Stimulated activated CD8-positive, alpha-beta memory T cell treated with anti-CD3 and anti-CD28 coated beads, Interleukin-15, amount 100 ng/mL, for 24 hours (primary cell): ENCODE data around the gene RASSF9.

Source experiments
- DNase-seq: peaks from one replicate; pipeline ENCODE4 v3.0.0-alpha.2; 2020; ENCODE audit warnings: low read depth

The RASSF9 gene

DNA sequence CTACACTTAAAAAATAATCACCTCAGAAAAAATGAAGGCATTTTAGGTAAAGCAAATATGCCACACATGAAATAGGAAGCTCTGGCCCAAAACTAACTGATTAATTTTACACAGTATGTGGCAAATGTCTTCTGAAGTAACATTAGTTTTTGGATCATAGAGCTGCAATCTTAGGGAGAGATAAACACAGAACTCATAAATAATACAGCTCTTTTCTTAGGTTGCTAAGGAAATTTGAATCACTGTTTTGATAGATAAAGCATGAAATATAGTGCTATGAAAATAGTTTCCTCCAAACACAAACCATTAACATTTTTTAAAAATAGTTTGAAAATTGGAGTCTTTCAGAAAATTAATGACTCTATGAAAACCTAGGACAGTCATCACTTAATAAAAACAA lies 15.0 kb downstream of the RASSF9 start:
- no peak for DNase-seq

DNA sequence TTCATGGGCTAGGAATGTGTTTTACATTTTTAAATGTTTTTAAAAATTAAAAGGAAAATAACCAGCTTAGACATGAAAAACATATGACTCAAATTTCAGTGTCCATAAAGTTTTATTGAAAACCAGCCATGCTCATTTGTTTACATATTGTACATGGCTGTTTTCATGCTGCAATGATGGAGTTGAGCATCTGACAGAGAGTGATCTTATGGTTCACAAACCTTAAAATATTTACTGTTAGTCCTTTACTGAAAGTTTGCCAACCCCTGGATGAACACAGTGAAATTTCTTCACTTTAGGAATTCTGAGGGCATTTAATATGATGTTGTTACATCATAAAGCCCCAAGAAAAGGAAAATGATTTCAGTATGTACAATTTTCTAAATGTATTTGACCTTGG lies 16.1 kb downstream of the RASSF9 start:
- no peak for DNase-seq

DNA sequence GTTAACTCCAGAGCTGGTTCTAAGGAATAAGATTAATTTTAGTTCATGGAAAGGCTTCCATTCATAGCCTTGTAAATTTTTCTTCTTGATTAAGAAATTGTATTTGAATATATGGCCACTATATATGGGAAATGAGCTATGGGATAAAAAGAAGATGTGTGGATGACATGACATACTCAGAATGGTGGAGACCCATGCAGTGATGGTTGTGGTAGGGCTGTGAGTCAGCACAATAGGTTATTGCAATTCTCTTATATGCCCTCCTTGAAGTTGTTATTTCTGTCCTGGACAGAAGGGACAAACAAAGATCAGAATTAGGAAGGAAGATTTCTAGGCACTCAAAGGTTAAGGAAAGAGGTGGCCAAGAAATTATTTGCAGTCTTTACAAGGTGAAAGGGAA lies 21.5 kb downstream of the RASSF9 start:
- no peak for DNase-seq

DNA sequence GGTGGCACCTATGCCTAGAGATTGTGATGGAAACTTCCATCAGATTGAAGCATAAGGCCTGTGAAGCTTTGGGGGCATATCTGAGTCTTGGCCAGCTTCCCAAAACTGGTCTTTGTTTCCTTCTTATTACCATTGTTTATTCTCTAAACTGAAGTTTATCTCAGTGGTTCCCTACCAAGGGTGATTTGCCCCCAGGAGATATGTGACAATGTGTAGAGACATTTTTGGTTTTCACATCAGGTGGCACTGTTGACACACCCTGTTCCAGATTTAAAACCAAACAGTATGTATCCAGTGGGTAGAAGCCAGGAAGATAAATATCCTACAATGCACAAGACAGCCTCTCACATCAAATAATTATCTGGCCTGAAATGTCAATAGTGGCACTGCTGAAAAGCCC lies 22.1 kb downstream of the RASSF9 start:
- no peak for DNase-seq

DNA sequence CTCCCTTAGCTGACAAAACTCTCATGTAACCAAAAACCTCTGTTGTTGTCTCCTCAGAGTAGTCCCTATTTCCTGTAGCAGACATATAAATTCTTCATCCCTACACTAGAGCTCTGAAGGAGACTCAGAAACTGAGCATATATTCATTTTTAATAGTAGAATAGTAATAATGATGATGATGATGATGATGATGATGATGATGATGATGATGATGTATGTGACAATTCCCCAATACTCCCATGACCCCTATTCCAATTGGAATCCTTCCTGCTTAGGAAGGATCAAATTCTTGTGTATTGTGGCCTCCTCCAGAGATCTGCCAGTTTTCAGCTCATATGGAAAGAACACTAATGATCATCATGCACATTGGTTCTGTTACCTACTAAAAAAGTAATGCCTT lies 26.7 kb downstream of the RASSF9 start:
- no peak for DNase-seq

DNA sequence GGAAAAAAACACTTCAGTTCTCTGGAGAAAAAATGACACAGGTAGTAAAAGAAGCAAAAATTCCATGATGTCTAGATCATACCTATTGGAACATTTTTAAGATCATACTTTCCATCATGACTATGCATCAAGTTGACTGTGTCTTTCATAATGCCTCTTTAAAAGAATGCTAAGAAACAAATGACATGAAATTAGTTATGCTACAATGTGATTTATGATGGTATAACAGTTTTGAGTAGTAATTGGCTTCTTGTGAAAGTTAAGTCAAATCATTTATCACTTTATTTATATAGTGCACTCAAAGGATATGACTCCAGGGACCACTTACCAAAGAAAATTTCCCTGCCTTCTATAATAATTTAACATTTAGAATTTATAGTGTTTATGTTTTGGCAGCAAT lies 28.5 kb downstream of the RASSF9 start:
- no peak for DNase-seq

DNA sequence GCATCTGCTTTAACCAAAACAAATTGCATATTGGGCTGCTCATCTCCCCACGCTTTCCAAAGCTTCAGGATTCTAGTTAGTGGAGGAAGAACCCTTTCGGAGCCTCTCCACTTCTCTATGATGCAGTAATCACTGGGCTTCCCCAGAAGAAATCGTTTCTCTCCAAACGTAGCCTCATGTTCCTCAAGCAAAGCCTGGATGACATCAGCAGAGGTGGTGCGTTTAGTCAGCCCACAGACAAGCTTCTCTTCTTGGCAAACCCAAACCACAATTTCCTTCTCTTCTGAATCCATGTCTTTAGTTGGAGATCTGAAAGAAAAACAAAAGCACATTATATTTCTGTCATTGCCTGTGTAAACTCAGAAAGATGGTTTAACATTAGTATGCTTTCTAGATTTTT lies 30.6 kb downstream of the RASSF9 start:
- DNase-seq, result no peak

DNA sequence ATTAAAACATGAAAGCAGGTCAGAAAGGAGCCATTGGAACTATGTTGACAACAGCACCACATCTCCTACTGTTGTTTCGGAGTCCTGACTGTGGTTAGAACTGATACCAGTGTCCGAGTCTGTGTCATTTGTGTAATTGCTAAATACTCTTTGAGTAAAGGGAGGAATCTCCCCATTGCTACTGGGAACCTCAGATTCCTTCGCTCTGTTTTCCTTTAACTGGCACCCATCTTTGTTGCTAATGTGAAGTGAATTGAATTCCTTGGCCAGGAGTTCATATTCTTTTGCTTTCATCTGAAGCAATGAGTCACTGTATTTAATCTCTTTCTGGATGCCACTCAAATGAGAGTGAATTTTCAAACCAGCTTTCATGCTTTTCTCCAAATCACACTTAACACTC lies 31.5 kb downstream of the RASSF9 start:
- DNase-seq, result no peak

DNA sequence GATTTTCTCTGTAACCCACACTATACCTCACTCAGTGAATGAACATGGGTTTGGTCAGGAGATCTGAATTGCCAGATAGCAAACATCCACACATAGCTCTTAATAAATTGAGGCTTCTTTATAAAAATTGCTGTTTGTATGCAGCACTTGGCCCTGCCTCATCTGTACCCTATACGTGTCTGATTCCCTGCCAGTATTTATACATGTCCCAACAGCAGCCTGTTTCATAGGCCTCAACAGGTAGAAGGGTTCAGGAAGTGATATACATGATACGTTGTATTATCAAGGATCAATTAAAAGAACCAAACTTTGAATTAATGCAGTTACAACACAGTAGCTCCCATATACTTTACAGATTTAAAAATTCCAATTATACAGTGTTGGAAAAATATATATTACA lies 32.3 kb downstream of the RASSF9 start:
- no peak for DNase-seq

DNA sequence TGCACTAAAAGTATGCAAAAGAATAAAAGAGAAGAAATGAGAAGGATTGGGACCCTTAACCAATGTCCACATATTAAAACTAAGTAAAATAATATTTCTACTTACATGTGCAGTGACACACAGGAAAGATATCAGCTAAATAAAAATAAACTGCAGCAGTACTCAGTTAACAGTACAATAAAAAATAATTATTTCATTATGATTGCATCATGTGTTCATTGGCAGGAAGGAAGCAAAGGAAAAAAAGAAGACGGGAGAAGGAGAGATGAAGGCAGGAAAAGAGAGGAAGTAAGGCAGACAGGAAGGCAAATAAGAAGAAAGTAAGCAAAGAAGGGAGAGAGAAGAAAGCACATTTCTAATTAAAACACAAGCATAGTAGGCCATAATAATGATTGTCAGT lies 33.0 kb downstream of the RASSF9 start:
- DNase-seq, result no peak

DNA sequence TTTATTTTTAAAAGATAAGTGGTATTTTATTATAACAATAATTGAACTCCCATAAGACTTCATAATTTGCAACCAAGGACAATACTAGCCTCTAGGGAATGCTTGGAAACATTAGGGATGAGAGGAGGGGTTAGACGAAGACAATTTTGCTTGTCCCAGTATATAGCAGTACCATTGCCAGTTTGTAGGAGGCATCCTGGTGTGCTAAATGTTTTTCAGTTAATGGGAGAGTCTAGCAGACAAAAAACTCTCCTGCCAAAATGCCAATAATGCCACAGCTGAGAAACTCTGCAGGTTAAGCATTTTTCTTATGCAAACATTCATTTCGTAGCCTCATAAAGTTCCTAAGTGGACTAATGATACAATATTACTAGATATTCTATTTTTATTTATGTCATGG lies 38.1 kb downstream of the RASSF9 start:
- DNase-seq, result no peak

DNA sequence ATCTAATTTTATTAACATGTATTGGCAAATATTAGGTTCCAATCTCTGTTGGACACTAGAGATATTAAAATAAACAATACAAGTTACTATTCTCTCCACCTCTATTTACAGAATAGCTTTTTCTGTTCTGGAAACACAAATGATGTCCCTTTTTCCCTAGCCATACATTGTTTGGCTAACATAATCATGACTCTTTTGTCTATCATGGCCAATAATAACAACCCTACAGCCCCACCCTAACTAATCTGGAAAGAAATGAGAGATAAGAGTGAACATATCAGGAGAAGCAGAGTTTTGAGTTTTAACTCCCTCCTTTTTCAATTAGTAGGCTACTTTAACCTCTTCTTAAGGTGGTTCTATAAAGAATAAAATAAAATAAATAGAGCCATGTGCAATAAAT lies 40.2 kb downstream of the RASSF9 start:
- no peak for DNase-seq

DNA sequence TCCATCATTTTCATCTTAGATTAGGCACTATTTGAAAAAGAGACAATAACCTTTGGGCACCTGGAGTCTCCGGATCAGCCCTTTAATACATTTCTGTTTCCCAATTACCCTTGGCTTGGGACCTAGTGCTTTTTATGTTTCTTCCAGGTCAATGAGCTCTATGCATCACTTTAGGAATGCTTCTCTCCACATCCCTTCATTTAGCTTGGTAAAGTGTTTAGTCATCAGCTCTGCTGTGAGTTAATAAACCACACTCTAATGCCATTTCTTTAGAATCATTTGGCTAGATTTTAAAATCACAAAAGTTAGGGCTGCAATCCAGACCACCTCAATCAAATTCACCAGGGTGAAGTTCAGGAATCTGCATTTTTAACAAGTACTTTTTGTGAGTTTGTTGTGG lies 41.7 kb downstream of the RASSF9 start:
- DNase-seq, result no peak

DNA sequence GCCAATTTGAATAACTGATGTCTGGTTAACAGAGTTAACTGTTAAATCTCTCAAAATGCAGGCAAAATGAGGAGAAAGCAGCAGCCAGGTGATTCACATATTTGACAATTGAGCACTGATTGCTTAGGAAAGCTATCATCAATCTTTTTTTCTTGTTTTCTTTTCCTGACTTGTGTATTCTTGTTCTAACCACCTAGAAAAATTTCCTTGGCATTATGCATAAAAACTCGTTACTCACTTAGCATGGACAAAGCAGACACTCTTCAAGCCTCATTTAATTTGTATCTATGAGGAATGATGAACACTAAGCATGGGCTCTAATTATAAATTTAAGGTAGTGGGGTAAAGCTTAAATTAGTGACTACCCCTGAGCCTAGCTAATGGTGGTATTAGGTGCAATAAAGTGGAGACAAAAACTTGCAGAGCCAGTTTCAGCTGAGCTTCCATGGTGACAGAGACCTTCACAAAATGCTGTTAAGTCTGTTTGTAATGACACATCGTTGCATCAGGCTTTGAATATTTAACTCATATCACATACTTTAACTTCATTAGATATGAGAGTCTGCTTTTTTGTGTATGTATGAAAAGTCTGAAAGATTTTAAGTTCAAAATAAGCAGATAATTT lies 52.0 kb downstream of the RASSF9 start:
- DNase-seq, result no peak

DNA sequence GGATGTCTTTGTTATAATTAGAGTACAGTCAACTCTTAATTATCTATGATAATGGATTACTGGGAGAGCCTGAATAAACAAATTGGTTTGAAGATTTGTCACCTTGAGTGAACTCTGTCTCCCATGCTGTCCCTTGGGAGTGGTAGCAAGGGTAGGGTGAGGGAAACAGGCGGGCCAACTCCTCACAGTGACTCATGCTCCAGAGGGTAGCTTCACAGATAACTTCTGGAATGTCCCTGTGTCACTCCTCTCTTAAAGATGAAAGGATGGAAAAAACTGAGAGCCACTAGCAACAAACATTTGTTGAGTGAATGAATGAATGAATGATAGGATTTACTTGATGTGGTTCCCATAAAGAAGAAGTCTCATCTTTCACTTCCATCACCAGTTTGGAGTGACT lies 53.5 kb downstream of the RASSF9 start:
- no peak for DNase-seq

DNA sequence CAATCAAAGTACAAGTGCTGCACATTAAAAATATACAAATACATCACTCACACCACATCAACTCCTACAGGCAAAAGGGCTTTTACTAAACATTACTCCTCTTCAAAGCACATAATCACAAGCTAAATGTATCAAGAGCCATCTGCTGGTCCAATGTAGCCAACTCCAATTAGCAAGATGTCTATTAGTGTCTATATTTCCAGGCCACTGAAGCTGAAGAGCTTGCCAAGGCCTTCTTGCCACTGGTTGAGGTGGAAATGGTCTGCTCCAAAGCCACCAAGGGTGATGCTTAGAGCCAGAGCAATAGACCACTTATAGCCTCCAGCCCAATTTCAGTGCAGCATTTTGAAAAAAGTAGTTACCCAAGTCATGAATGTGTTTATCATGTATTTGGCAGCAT lies 54.4 kb downstream of the RASSF9 start:
- DNase-seq, result no peak

DNA sequence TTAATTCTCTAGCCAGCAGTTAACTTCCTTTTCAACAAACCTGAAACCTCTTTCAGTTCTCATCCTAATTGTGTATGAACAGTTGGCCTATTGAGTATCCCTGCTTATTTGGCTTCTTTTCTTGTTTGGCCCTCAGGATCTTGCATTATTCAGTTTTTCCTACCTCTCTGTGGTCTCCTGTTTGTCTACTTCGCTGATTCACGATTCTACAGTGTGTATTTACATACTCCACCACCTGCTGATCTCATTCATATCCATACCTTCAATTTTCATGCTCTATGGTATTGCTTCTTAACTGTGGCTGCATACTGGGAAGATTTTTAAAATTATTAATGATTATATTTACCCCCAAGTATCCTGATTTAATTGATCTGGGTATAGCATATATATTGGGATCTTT lies 56.4 kb downstream of the RASSF9 start:
- no peak for DNase-seq

DNA sequence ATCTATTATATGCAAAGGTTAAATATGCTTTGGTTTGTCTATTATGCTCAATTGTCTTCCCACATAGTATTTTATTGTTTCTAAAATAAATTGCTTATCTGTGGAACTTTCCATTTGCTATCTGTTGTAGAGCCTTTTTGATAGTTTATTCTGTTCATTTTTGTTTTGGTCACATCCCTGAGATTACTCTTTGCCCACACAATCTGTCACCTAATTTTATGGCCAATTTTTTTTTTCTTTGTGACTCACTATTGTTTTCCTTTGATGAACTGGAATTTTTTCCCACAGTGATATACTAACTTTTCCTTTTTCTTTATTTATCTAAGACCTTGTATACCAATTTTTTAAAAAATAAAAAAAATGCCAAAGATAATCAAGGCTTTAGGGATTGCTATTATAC lies 61.1 kb downstream of the RASSF9 start:
- DNase-seq, result no peak

DNA sequence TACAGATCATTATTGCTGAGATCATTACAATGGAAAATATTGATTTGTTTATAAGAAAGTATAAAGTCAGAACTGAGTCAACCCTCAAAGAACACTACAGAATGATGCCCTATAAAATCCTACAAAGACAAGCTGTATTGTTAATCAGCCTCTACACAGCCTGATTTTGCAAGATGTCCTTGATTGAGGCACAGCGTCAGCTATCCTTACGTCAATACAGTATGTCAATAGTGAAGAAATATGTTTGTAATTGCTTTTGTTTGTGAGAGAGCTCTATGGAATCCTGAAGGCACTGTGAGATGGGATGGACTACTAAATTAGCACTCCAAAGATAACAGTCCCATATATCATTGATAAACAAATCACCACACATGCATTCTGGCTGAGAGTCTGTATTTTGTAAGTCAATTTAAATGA lies 70.7 kb downstream of the RASSF9 start:
- DNase-seq, result no peak

DNA sequence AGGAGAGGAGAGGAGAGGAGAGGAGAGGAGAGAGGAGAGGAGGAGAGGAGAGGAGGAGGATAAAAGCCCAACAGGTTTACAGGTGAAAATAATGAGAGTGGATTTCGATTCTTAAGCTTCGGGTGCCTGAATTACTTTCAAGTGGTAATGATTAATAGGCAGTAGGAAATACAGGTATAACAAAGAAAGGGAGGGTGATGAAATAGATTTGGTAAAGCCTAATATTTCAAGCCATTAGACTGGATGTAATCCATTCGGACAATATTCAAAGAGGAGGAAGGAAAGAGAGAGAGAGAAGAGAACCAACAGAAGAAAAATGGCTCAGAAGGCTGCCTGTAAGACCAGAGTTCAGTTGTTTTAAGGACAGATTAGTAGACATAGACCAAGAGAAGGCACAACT lies 76.6 kb downstream of the RASSF9 start:
- no peak for DNase-seq

DNA sequence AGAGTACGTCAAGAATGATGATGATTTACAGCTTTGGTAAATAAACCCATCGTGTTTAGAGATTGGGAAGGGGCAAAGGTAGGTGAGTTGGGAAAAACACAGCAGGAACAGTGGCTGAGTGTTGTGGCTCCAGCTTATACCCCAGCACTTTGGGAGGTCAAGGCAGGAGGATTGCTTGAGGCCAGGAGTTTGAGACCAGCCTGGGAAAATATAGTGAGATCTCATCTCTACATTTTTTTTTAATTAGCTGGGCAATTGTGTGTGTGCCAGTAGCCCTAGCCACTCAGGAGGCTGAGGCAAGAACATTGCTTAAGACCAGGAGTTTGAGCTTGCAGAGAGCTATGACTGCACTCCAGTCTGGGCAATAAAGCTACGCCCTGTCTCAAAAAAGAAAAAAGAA lies 77.1 kb downstream of the RASSF9 start:
- DNase-seq, result no peak

DNA sequence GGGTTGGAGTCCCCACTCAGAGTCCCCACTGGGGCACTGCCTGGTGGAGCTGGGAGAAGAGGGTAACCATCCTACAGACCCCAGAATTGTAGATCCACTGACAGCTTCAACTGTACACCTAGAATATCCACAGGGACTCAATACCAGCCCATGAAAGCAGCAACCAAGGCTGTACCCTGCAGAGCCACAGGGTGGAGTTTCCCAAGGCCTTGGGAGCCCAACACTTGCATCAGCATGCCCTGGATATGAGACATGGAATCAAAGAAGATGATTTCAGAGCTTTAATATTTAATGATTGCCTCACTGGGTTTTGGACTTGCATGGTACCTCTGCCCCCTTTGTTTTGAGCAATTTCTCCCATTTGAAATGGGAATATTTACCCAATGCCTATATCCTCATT lies 80.4 kb downstream of the RASSF9 start:
- DNase-seq, result no peak
